WTC11 (cell line): ENCODE results near the gene GBA2. TPM values are rescaled to one million over a fixed set of nuclear protein-coding genes. Genes with fewer than 3 reads are reported as not detected.

ENCODE experiments used
- ATAC-seq: fragments of 200-7000 bp; cut with Tn5 transposase; 2 replicates; pipeline ENCODE4 v1.10.0; 2021; ENCODE audit warnings: mild to moderate bottlenecking, moderate library complexity
- CTCF ChIA-PET: fragments of 300-600 bp; sonication (Branson Sonifier 250); formaldehyde crosslinking; loops from one replicate; lab custom pipeline; 2021; ENCODE audit warnings: antibody characterized with exemption; lab: Charles Lee
- POLR2A ChIA-PET: fragments of 350-600 bp; sonication (Branson Sonifier 250); formaldehyde crosslinking; loops from one replicate; lab custom pipeline; 2021; ENCODE audit warnings: antibody characterized with exemption; lab: Charles Lee
- DNase-seq: peaks from one replicate; pipeline ENCODE4 v3.0.0; 2021; ENCODE audit warnings: low spot score
- H3K27ac Mint-ChIP-seq: 2 replicates; pipeline ENCODE4 v1.8.0; 2021; ENCODE audit warnings: mixed read lengths
- H3K27me3 Mint-ChIP-seq: 2 replicates; pipeline ENCODE4 v1.8.0; 2021; ENCODE audit warnings: low read depth, mild to moderate bottlenecking, moderate library complexity, mixed read lengths
- H3K36me3 Mint-ChIP-seq: 2 replicates; pipeline ENCODE4 v1.8.0; 2021; ENCODE audit warnings: mixed read lengths
- H3K4me1 Mint-ChIP-seq: 2 replicates; pipeline ENCODE4 v1.8.0; 2022; ENCODE audit warnings: mixed read lengths
- H3K4me3 Mint-ChIP-seq: 2 replicates; pipeline ENCODE4 v1.8.0; 2021; ENCODE audit warnings: mild to moderate bottlenecking, moderate library complexity, mixed read lengths
- H3K9me3 Mint-ChIP-seq: 2 replicates; pipeline ENCODE4 v1.8.0; 2021; ENCODE audit warnings: mixed read lengths
- AR ChIP-seq: fragments of 250-450 bp; sonication (Bioruptor Pico); IDR thresholded peaks from 2 replicates; pipeline ENCODE4 v1.9.0; 2021; ENCODE audit warnings: mild to moderate bottlenecking
- ATF1 ChIP-seq: sonication (generic); formaldehyde crosslinking; IDR thresholded peaks from 2 replicates; pipeline ENCODE4 v1.8.1; 2023; ENCODE audit warnings: mild to moderate bottlenecking, moderate library complexity, missing genetic modification reagents
- ATF3 ChIP-seq: sonication (generic); formaldehyde crosslinking; conservative IDR thresholded peaks from 2 replicates; pipeline ENCODE4 v1.8.1; 2022; ENCODE audit warnings: mild to moderate bottlenecking, missing genetic modification reagents
- CDX4 ChIP-seq: fragments of 250-450 bp; sonication (Bioruptor Pico); IDR thresholded peaks from 2 replicates; pipeline ENCODE4 v1.9.0; 2021; ENCODE audit warnings: moderate library complexity, mild to moderate bottlenecking, inconsistent platforms, borderline replicate concordance
- CREM ChIP-seq: sonication (generic); formaldehyde crosslinking; IDR thresholded peaks from 2 replicates; pipeline ENCODE4 v1.8.1; 2022; ENCODE audit warnings: mild to moderate bottlenecking, missing genetic modification reagents, moderate library complexity
- ELF4 ChIP-seq: sonication (generic); formaldehyde crosslinking; IDR thresholded peaks from 2 replicates; pipeline ENCODE4 v1.8.1; 2022; ENCODE audit warnings: low read depth, mild to moderate bottlenecking, moderate library complexity, missing genetic modification reagents
- GABPB1 ChIP-seq: sonication (generic); formaldehyde crosslinking; IDR thresholded peaks from 2 replicates; pipeline ENCODE4 v1.8.1; 2023; ENCODE audit warnings: mild to moderate bottlenecking, missing genetic modification reagents
- IRF2 ChIP-seq: sonication (generic); formaldehyde crosslinking; IDR thresholded peaks from 2 replicates; pipeline ENCODE4 v1.8.0; 2022; ENCODE audit warnings: low read depth, missing genetic modification reagents, borderline replicate concordance
- KAT7 ChIP-seq: sonication (generic); formaldehyde crosslinking; IDR thresholded peaks from 2 replicates; pipeline ENCODE4 v1.8.1; 2023; ENCODE audit warnings: missing genetic modification reagents, mild to moderate bottlenecking, borderline replicate concordance
- MAX ChIP-seq: sonication (generic); formaldehyde crosslinking; IDR thresholded peaks from 2 replicates; pipeline ENCODE4 v1.8.0; 2022; ENCODE audit warnings: mild to moderate bottlenecking, missing genetic modification reagents
- PREB ChIP-seq: sonication (generic); formaldehyde crosslinking; IDR thresholded peaks from 2 replicates; pipeline ENCODE4 v1.8.1; 2022; ENCODE audit warnings: mild to moderate bottlenecking, missing genetic modification reagents, moderate library complexity, borderline replicate concordance
- PRRX2 ChIP-seq: fragments of 250-450 bp; sonication (Bioruptor Pico); IDR thresholded peaks from 2 replicates; pipeline ENCODE4 v1.8.0; 2021; ENCODE audit warnings: mild to moderate bottlenecking
- RELA ChIP-seq: sonication (generic); formaldehyde crosslinking; IDR thresholded peaks from 2 replicates; pipeline ENCODE4 v1.8.1; 2022; ENCODE audit warnings: missing genetic modification reagents, mild to moderate bottlenecking, borderline replicate concordance
- SMAD3 ChIP-seq: sonication (generic); formaldehyde crosslinking; IDR thresholded peaks from 2 replicates; pipeline ENCODE4 v1.8.0; 2022; ENCODE audit warnings: missing genetic modification reagents, mild to moderate bottlenecking, borderline replicate concordance
- TEAD4 ChIP-seq: sonication (generic); formaldehyde crosslinking; IDR thresholded peaks from 2 replicates; pipeline ENCODE4 v1.8.0; 2022; ENCODE audit warnings: mild to moderate bottlenecking, missing genetic modification reagents
- ZMAT4 ChIP-seq: fragments of 250-450 bp; sonication (Bioruptor Pico); IDR thresholded peaks from 2 replicates; pipeline ENCODE4 v1.9.0; 2021; ENCODE audit warnings: mild to moderate bottlenecking
- ZNF138 ChIP-seq: sonication (generic); formaldehyde crosslinking; conservative IDR thresholded peaks from 2 replicates; pipeline ENCODE4 v1.8.1; 2022; ENCODE audit warnings: mild to moderate bottlenecking, moderate library complexity, missing genetic modification reagents
- ZNF232 ChIP-seq: sonication (generic); formaldehyde crosslinking; IDR thresholded peaks from 2 replicates; pipeline ENCODE4 v1.8.0; 2022; ENCODE audit warnings: mild to moderate bottlenecking, missing genetic modification reagents
- ZNF532 ChIP-seq: fragments of 250-450 bp; sonication (Bioruptor Pico); IDR thresholded peaks from 2 replicates; pipeline ENCODE4 v1.9.0; 2021; ENCODE audit warnings: mild to moderate bottlenecking, borderline replicate concordance
- ZNF671 ChIP-seq: fragments of 250-450 bp; sonication (Bioruptor Pico); IDR thresholded peaks from 2 replicates; pipeline ENCODE4 v1.8.0; 2021; ENCODE audit warnings: mild to moderate bottlenecking
- total RNA-seq: library from RNA; stranded (reverse); gene quantifications from 3 replicates; pipeline ENCODE4 v1.2.3, GENCODE V29; 2021

Gene GBA2
- total RNA-seq, 1 experiment from 2014 or later = 104 TPM

- no peak for TF ChIP-seq PREB (CRISPR knock-in tag)
- TF ChIP-seq GABPB1 (CRISPR knock-in tag) = no peak
- no peak for TF ChIP-seq IRF2
- no peak for TF ChIP-seq ATF1
- no peak for TF ChIP-seq CDX4 (CRISPR knock-in tag)
- no peak for TF ChIP-seq ZMAT4 (CRISPR knock-in tag)
Measured at GRCh38 chr9:35705836-35706430, 43.1 kb downstream of the GBA2 start (continued).

- Mint-ChIP-seq H3K4me1 (no peaks in the 10 kb centered on the region), H3K4me3 (no peak overlapping the region), H3K27me3 (no peaks in the 10 kb centered on the region), H3K9me3 (no peaks in the 10 kb centered on the region), H3K27ac (no peak overlapping the region), H3K36me3 (peaks cover 67% of the 10 kb centered on the region)
- no peak for DNase-seq
- POLR2A ChIA-PET = interaction anchor here (0.6 kb wide), 1 partner anchor 41 kb away, joined by 3 read pairs; the partner anchor contains the start of gene ARHGEF39
- TF ChIP-seq ELF4 (CRISPR knock-in tag) (no peak), TEAD4 (CRISPR knock-in tag) (no peak), SMAD3 (CRISPR knock-in tag) (no peak), KAT7 (CRISPR knock-in tag) (no peak), AR (CRISPR knock-in tag) (no peak), ZNF671 (CRISPR knock-in tag) (no peak), CREM (CRISPR knock-in tag) (no peak), ZNF138 (CRISPR knock-in tag) (no peak), ATF3 (CRISPR knock-in tag) (no peak), PRRX2 (no peak)
- CTCF ChIA-PET = interaction anchor here (2.5 kb wide), 1 partner anchor 9 kb away, joined by 14 read pairs; no protein-coding TSS in a partner anchor
- no peak for ATAC-seq
Measured at GRCh38 chr9:35705372-35705771, 43.7 kb downstream of the GBA2 start.

GRCh38 chr9:35703906-35704672, 44.9 kb downstream of the GBA2 start:
- DNase-seq (no peak), ATAC-seq (no peak)
- no peaks in the 10 kb centered on the region for H3K9me3 Mint-ChIP-seq
- POLR2A ChIA-PET = no interaction called here
- H3K27ac Mint-ChIP-seq = no peak overlapping the region
- peaks cover 60% of the 10 kb centered on the region for H3K36me3 Mint-ChIP-seq
- no peak overlapping the region for H3K4me3 Mint-ChIP-seq
- no peaks in the 10 kb centered on the region for H3K4me1 Mint-ChIP-seq
- CTCF ChIA-PET = interaction anchor here (2.5 kb wide), 1 partner anchor 8 kb away, joined by 14 read pairs; no protein-coding TSS in a partner anchor
- TF ChIP-seq ZNF232 (CRISPR knock-in tag) (no peak), ZNF532 (CRISPR knock-in tag) (no peak), MAX (CRISPR knock-in tag) (no peak), RELA (CRISPR knock-in tag) (no peak)
- H3K27me3 Mint-ChIP-seq = no peaks in the 10 kb centered on the region
